Mesendoderm (in vitro differentiated cells): ENCODE data around the gene NUBP2.

ENCODE experiments used
- DNase-seq: peaks from one replicate; pipeline ENCODE4 v3.0.0; 2013
- H2AK5ac ChIP-seq: 2 replicates; pipeline ENCODE4 v1.6.1; 2013; ENCODE audit warnings: low read length, inconsistent platforms
- H2BK120ac ChIP-seq: 2 replicates; pipeline ENCODE4 v1.6.1; 2013; ENCODE audit warnings: low read depth, mild to moderate bottlenecking, low read length, moderate library complexity, mixed read lengths
- H2BK15ac ChIP-seq: replicated peaks from 2 replicates; pipeline ENCODE4 v1.6.1; 2013; ENCODE audit warnings: low read depth, mild to moderate bottlenecking, moderate library complexity
- H2BK5ac ChIP-seq: 2 replicates; pipeline ENCODE4 v1.6.1; 2013; ENCODE audit warnings: low read length, inconsistent platforms
- H3K18ac ChIP-seq: 2 replicates; pipeline ENCODE4 v1.6.1; 2013; ENCODE audit warnings: mild to moderate bottlenecking, low read length, mixed read lengths
- H3K23ac ChIP-seq: one replicate; pipeline ENCODE4 v1.6.1; 2013; ENCODE audit warnings: low read length
- H3K27ac ChIP-seq: 2 replicates; pipeline ENCODE4 v1.5.1; 2013; ENCODE audit warnings: low read depth, mild to moderate bottlenecking, inconsistent platforms, low read length, moderate library complexity
- H3K27me3 ChIP-seq: 2 replicates; pipeline ENCODE4 v1.6.1; 2013; ENCODE audit warnings: low read length, control low read depth, mild to moderate bottlenecking, inconsistent platforms; ENCODE audit not compliant: insufficient read depth, poor library complexity
- H3K36me3 ChIP-seq: 2 replicates; pipeline ENCODE4 v1.6.1; 2013; ENCODE audit warnings: low read length, inconsistent platforms; ENCODE audit not compliant: control insufficient read depth, insufficient read depth
- H3K4ac ChIP-seq: one replicate; pipeline ENCODE4 v1.6.1; 2013; ENCODE audit warnings: low read depth, mild to moderate bottlenecking, low read length, moderate library complexity
- H3K4me1 ChIP-seq: 2 replicates; pipeline ENCODE4 v1.6.1; 2013; ENCODE audit warnings: low read depth, low read length, inconsistent platforms; ENCODE audit not compliant: control insufficient read depth
- H3K4me2 ChIP-seq: 2 replicates; pipeline ENCODE4 v1.6.1; 2013; ENCODE audit warnings: low read length
- H3K4me3 ChIP-seq: 2 replicates; pipeline ENCODE4 v1.5.1; 2013; ENCODE audit warnings: mild to moderate bottlenecking, low read length
- H3K56ac ChIP-seq: one replicate; pipeline ENCODE4 v1.6.1; 2013; ENCODE audit warnings: low read length
- H3K79me1 ChIP-seq: 2 replicates; pipeline ENCODE4 v1.6.1; 2013; ENCODE audit warnings: low read length, inconsistent platforms
- H3K79me2 ChIP-seq: 2 replicates; pipeline ENCODE4 v1.6.1; 2013; ENCODE audit warnings: mild to moderate bottlenecking, low read length; ENCODE audit not compliant: control insufficient read depth, insufficient read depth
- H3K9ac ChIP-seq: 2 replicates; pipeline ENCODE4 v1.6.1; 2013; ENCODE audit warnings: low read length, inconsistent platforms
- H4K5ac ChIP-seq: one replicate; pipeline ENCODE4 v1.6.1; 2013; ENCODE audit warnings: low read length
- H4K8ac ChIP-seq: one replicate; pipeline ENCODE4 v1.6.1; 2013; ENCODE audit warnings: low read depth, mild to moderate bottlenecking, control low read depth, low read length, moderate library complexity
- WGBS: extraction: QIAGEN DNeasy Blood & Tissue Kit; methylation state at CpG from one replicate; pipeline ENCODE4 v1.1.7; 2013; ENCODE audit warnings: low lambda C conversion rate, missing lambda C conversion rate; ENCODE audit not compliant: insufficient coverage; ENCODE audit errors: extremely low coverage; 5-methylcytosine and 5-hydroxymethylcytosine counted together

NUBP2 gene

DNA sequence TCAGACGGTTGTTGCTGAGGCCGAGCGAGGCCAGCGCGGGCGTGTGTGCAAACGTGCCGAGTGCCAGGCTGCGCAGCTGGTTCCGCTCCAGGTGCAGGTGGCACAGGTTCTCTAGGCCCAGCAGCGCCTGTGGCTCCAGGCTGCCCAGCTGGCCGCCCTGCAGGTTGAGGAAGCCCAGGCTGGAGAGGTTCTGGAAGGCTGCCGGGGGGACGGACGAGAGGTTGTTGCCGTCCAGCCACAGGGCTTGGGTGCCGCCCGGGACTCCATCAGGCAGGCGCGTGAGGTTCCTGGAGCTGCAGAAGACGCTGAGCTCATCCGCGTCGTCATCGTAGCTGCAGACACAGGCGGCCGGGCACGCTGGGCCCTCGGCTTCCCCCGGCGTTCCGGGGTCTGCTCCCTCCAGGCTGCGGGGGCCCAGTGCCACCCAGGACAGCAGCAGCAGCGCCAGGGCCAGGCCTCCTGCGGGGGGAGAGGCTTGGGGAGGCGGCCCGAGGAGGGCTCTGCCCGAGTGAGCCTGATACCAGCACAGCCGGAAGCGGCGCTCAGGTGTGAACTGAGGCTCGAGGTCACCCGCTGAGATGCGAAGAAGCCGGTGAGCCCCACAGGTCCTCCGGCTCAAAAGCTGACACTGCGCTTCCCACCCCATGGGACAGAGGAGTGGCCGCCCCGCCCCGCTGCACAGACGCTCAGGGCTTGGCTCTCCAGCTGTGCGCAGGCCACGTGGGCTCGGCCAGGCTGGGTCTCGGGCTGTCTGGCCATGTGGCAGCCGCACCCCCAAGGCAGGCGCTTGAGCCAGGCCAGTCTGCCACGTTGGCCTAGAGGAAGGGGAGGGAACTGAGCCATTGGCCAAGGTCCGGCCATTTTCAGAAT lies 9.4 kb downstream of the NUBP2 start:
- H3K4ac ChIP-seq = no peak overlapping the region
- no peak overlapping the region for H4K8ac ChIP-seq
- H3K4me3 ChIP-seq = no peak overlapping the region
- peaks cover 2% of the 10 kb centered on the region for H3K79me1 ChIP-seq
- WGBS = no CpG with 5 or more reads among the region's 59 CpGs
- no peaks in the 10 kb centered on the region for H3K36me3 ChIP-seq
- H3K27me3 ChIP-seq = no peaks in the 10 kb centered on the region
- no peak overlapping the region for H3K9ac ChIP-seq
- no peak overlapping the region for H3K4me2 ChIP-seq
- DNase-seq = no peak
- H2AK5ac ChIP-seq = no peak overlapping the region
- H3K27ac ChIP-seq = no peak overlapping the region
- no peak overlapping the region for H4K5ac ChIP-seq
- H2BK120ac ChIP-seq = no peak overlapping the region
- H3K56ac ChIP-seq = no peak overlapping the region
- no peak overlapping the region for H3K18ac ChIP-seq
- H3K23ac ChIP-seq = no peak overlapping the region
- no peaks in the 10 kb centered on the region for H3K4me1 ChIP-seq
- H2BK15ac ChIP-seq = no peak overlapping the region
- H3K79me2 ChIP-seq = no peaks in the 10 kb centered on the region
- H2BK5ac ChIP-seq = no peak overlapping the region

DNA sequence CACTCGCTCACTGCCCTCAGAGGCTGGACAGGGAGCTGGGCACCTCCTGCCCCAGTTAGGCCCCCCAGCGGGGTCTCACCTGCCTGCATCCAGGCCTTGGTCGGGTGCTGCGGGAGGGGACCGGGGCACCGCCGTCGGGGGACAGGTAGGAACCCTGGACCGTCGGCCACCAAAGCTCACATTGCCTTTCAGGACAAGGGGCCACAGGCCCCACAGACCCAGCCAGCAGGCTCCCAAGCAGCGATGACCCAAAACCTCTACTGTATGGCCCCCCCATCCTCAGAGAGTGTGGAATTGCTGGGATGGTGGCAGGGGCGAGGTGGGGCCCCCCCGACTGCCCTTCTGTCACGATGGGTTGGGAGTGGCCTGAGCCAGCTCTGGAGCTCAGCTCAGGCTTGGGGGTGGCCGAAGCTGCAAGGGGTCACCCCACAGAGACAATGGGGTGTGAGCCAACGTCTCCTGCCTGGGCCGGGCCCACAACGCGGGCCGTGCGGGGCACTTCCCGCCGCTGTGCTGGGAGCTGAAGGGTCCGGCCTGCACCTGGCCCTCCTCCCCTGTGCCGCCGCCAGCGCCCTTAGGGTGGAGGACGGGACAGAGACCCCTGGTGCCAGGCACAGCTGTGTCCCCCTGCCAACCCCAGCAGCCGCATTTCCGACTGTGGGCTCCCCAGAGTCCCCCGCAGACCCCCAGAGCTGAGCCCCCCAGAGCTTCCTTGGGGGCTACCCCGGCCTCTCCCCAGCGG lies 10.2 kb downstream of the NUBP2 start:
- no peak overlapping the region for H2BK5ac ChIP-seq
- H3K4ac ChIP-seq = no peak overlapping the region
- no peaks in the 10 kb centered on the region for H3K4me1 ChIP-seq
- no peak overlapping the region for H3K9ac ChIP-seq
- no peak overlapping the region for H3K4me3 ChIP-seq
- no peak overlapping the region for H3K4me2 ChIP-seq
- H3K36me3 ChIP-seq = no peaks in the 10 kb centered on the region
- H4K8ac ChIP-seq = no peak overlapping the region
- H2AK5ac ChIP-seq = no peak overlapping the region
- no peak overlapping the region for H3K23ac ChIP-seq
- WGBS = no CpG with 5 or more reads among the region's 33 CpGs
- no peak overlapping the region for H3K18ac ChIP-seq
- H3K56ac ChIP-seq = no peak overlapping the region
- no peak overlapping the region for H2BK15ac ChIP-seq
- H3K27me3 ChIP-seq = no peaks in the 10 kb centered on the region
- H4K5ac ChIP-seq = no peak overlapping the region
- no peaks in the 10 kb centered on the region for H3K79me2 ChIP-seq
- no peak overlapping the region for H3K27ac ChIP-seq
- no peak for DNase-seq
- no peaks in the 10 kb centered on the region for H3K79me1 ChIP-seq
- no peak overlapping the region for H2BK120ac ChIP-seq

DNA sequence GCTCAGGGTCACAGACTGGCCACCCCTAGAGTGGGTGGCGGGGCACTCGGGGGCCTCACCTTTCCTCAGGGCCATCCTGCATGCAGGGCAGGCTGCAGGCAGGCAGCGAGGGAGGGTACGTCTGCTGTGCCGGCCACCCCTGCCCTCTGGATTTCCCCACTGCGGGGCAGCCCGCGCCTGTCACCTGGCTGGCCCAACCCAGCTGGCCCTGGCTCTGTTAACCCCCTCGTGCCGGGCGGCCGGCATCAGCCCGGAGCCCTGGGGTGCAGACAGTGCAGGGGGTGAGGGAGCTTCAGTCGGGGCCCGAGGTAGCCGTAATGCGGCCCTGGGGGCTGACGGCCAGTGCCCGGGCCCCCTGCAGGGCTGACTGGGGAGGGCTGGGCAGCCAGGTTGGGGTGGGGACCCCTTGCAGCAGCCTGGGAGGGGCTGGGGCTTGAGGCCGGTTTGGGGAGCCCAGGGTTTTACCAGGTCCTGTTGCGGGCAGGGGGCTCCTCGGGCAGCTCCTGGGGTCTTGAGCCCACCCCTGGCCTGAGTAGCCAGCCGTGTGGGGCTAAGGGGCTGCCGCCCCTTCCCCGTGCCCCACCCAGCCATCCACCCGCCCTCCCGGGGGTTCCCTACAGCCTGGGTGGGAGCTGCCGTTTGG lies 10.9 kb downstream of the NUBP2 start, which contains the start of gene IGFALS:
Gene IGFALS (minus strand): TSS at position 128 of the 643 bp plus-strand sequence. CDS start 53 bp downstream, at position 75.
- H3K79me2 ChIP-seq = no peaks in the 10 kb centered on the region
- WGBS = no CpG with 5 or more reads among the region's 28 CpGs
- no peak within 1 kb of the TSS for H3K56ac ChIP-seq
- no peaks in the 10 kb centered on the region for H3K79me1 ChIP-seq
- no peak within 1 kb of the TSS for H3K4me3 ChIP-seq
- no peaks in the 10 kb centered on the region for H3K27me3 ChIP-seq
- no peak within 1 kb of the TSS for H3K4me2 ChIP-seq
- H3K36me3 ChIP-seq = no peaks in the 10 kb centered on the region
- no peak within 1 kb of the TSS for H3K9ac ChIP-seq
- no peak within 1 kb of the TSS for H3K18ac ChIP-seq
- no peak within 1 kb of the TSS for H2BK5ac ChIP-seq
- H3K4me1 ChIP-seq = no peaks in the 10 kb centered on the region
- H3K4ac ChIP-seq = no peak within 1 kb of the TSS
- no peak within 1 kb of the TSS for H2BK15ac ChIP-seq
- DNase-seq = no peak
- H2AK5ac ChIP-seq = no peak within 1 kb of the TSS
- H4K8ac ChIP-seq = no peak within 1 kb of the TSS
- no peak within 1 kb of the TSS for H3K23ac ChIP-seq
- no peak within 1 kb of the TSS for H4K5ac ChIP-seq
- H3K27ac ChIP-seq = no peak within 1 kb of the TSS
- no peak within 1 kb of the TSS for H2BK120ac ChIP-seq

DNA sequence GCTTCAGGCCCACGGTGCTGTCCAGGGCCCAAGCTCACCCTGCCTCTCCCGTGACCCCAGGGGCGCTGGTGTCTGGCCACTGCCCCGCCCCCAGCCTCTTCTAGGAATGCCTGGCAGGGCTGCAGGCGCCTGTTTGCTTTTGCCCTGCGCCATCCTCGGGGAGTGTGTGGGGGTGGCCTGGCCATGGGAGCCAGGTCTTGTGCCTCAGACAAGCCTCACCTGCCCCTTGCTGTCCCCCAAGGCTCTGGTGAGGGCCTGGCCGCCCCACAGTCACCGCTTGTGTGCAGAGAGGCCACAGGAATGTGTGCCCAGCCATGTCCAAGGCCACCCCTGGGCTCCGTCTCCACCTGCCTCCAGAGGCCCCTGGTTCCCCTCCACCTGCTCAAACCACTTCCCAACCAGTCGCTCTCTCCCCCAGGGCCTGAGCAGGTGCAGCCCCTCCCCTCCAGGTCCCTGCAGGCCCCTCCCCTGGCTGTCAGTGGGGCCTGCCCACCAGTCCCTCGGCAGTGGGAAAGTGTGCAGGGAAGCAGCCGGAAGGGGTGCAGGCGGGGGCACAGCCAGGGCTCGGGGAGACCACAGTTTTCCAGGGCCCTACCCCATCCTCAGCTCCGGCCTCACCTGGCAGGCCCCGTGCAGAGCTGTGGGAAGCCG lies 11.6 kb downstream of the NUBP2 start:
- H3K23ac ChIP-seq = no peak overlapping the region
- no peak overlapping the region for H3K4me3 ChIP-seq
- no peak overlapping the region for H3K4me2 ChIP-seq
- no peak for DNase-seq
- no peak overlapping the region for H3K27ac ChIP-seq
- no peak overlapping the region for H4K8ac ChIP-seq
- no peak overlapping the region for H3K56ac ChIP-seq
- no peaks in the 10 kb centered on the region for H3K79me2 ChIP-seq
- no peaks in the 10 kb centered on the region for H3K4me1 ChIP-seq
- no peak overlapping the region for H3K4ac ChIP-seq
- H2BK5ac ChIP-seq = no peak overlapping the region
- no peak overlapping the region for H2AK5ac ChIP-seq
- no CpG with 5 or more reads among the region's 18 CpGs for WGBS
- H2BK15ac ChIP-seq = no peak overlapping the region
- H4K5ac ChIP-seq = no peak overlapping the region
- no peaks in the 10 kb centered on the region for H3K36me3 ChIP-seq
- H3K9ac ChIP-seq = no peak overlapping the region
- no peak overlapping the region for H3K18ac ChIP-seq
- no peak overlapping the region for H2BK120ac ChIP-seq
- no peaks in the 10 kb centered on the region for H3K27me3 ChIP-seq
- H3K79me1 ChIP-seq = no peaks in the 10 kb centered on the region

DNA sequence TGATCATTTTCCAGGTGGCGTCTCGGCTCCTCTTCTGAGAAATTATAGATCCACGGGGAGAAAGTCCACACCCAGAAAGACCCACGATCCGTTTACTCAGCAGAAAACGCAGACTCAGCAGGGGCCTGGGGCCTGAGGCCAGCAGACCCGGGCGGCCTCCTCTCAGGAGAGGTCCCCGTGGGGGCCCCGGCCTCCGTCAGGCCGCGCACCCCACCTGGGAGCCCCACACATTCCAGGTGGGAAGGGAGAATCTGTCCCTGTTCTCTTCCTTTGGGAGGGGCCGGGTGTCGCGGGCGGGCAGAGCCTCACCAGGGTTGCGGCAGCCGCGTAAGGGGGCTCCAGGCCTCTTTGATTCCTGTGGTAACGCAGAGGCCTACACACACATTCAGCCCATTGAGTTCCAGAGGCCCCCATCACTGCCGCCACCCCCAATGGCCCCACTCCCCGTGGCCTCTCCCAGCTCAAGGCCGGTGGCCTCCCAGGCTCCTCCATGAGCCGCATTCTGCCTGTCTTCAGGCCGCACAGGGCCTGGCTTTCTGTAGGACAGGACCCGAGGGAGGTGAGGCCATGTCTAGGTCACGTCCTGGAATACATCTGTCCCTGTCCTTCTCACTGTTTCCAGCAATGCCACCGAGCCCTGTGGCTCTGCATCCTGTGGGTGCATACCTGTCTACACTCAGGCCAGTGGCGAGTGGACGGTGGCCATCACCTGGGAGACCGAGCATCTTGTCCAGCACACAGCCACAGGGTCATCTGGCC lies 12.3 kb downstream of the NUBP2 start:
- no CpG with 5 or more reads among the region's 32 CpGs for WGBS
- no peak overlapping the region for H3K9ac ChIP-seq
- no peak overlapping the region for H3K4me2 ChIP-seq
- H3K4ac ChIP-seq = no peak overlapping the region
- no peak overlapping the region for H4K5ac ChIP-seq
- no peak overlapping the region for H2BK5ac ChIP-seq
- no peak overlapping the region for H2AK5ac ChIP-seq
- H3K56ac ChIP-seq = no peak overlapping the region
- H2BK15ac ChIP-seq = no peak overlapping the region
- H3K27ac ChIP-seq = no peak overlapping the region
- no peaks in the 10 kb centered on the region for H3K4me1 ChIP-seq
- H3K27me3 ChIP-seq = no peaks in the 10 kb centered on the region
- no peak overlapping the region for H3K18ac ChIP-seq
- H3K79me1 ChIP-seq = no peaks in the 10 kb centered on the region
- H2BK120ac ChIP-seq = no peak overlapping the region
- H3K79me2 ChIP-seq = no peaks in the 10 kb centered on the region
- DNase-seq = no peak
- no peak overlapping the region for H3K23ac ChIP-seq
- no peak overlapping the region for H4K8ac ChIP-seq
- H3K36me3 ChIP-seq = no peaks in the 10 kb centered on the region
- H3K4me3 ChIP-seq = no peak overlapping the region
